Stimulated activated CD8-positive, alpha-beta memory T cell treated with anti-CD3 and anti-CD28 coated beads, Interleukin-7, amount 100 ng/mL, for 1 hour (primary cell): ENCODE measurements around the gene GRIA4.

ENCODE experiments used
- DNase-seq, 2 donors: peaks; one replicate each; pipeline ENCODE4 v3.0.0-alpha.2; 2020; ENCODE audit warnings: low read depth in 2 of 2

The GRIA4 gene

DNA sequence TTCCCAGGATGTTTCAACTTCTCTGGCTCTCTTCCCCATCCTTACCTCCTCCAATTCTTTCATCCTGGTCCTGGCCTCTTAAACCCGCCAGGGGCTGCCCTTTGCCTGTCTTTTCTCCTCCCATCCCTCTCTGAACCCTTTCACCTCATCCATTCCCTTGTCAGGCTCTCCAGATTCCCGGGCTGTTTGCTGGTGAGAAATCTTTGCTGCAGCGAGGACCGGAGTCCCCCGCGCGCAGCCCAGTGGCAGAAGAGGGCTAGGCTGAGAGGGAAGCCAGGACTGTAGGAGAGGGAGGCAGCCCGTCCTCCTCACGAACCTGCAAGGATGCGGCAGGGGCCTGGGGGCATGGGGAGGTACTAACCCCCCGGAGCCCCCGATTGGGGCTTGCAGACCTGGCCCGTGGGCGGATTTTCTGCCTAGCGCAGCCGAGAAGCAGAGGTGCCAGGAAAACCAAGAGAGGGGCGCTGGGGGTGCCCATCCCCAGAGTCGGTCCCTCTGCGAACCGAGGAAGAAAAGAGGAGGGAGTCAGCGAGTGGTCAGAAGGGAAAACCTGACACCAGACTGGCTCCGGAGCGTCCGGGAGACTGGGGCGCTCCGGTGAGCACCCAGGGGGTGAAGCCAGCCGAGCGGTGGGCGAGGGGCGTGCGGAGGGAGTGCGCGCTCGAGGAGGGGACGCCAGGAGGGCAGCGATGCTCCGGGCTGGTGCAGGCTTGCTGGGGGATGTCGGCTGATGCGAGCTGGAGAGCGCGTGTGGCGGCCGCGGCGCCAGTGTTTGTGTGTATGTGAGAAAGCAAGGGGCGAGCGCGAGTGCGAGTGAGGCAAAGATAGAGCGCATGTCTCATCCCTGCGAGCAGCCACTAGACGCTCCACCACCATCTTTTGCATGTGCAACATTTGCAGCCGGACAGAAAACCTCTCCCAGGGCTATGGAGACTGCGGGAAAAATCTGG lies at the start of gene GRIA4:
Gene GRIA4 (plus strand): TSS at position 242 of the 950 bp plus-strand sequence. CDS start 925 bp downstream, outside the sequence.
- DNase-seq, result no peak

DNA sequence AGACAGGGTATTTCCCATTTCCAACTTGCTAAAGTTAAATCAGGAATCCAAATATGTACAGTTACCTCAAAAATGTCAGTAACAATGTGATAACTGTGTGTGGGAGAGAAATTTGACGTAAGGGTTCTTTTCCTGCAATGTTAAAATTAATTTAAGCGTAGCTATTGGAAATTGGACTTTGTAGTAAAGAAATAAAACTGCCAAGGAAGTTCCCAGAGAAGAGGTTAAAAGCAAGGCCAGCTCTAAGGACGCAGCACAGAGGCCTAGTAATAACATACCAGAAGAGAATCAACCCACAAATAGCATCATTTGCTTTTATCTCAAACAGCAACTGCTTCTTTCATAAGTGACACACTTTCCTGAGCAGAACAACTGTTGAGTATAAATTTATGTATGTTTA lies 36.8 kb upstream of the GRIA4 start:
- no peak for DNase-seq

DNA sequence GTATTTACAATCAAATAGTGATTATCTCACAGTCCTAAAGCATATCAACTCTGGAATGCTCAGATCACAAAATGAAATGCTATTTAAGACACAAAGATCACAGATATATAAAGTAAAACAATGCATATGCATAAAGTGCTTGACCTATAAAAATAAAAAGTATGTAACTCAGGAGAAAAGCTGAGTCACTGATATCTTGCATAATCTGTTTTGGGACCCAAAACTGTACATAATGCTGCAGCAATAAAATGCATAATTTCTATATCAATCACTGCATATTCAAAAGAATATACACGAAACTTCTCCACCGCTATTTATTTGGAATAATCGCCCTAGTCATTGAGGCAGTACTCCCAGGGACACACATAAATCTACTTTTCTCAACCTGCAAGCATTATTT lies 34.9 kb upstream of the GRIA4 start:
- no peak for DNase-seq

DNA sequence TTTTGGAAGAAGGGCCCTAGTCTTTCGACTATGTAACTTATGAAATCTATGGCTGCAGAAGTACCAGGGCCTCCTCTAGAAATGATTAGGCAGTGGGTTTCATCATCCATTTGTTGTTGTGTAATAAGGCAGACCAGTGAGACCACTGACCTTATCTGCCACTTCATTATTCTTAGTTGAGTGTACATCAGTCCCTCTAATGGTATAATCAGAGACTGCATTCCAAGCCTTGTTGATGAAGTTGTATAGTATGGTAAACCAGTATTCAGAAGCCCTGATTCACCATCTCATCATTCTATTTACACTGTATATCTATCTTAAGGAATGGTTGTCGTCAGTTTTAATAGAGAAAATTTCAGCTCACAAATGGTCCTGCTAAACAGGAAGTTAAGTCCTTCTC lies 32.2 kb upstream of the GRIA4 start:
- DNase-seq, result no peak

DNA sequence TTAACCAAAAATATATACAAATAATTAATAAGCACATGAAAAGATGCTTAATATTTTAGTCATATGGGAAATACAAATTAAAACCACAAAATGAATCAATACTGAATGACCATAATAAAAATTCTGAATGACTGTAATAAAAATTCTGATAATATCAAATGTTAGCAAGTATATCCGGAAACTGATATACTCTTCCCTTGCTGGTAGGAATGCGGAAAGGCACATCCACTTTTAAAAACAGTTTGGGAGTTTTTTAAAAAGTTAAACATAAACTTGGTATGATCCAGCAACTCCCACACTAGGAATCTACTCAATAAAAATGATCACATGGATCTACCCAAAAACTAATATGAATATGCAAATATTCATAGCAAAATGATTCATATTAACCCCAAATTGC lies 30.8 kb upstream of the GRIA4 start:
- DNase-seq, result no peak

DNA sequence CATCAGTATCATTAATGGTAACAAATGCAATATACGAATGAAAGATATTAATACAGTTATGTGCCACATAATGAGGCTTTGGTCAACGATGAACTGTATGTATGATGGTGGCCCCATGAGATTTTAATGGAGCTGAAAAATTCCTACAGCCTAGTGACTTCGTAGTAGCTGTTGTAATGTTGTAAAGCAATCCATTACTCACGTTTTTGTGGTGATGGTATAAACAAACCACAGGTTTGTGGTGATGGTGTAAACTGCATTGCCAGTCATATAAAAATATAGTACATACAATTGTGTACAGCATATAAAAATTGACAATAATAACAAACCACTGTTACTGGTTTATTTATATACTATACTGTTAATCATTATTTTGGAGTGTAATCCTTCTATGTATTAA lies 27.4 kb upstream of the GRIA4 start:
- no peak for DNase-seq

DNA sequence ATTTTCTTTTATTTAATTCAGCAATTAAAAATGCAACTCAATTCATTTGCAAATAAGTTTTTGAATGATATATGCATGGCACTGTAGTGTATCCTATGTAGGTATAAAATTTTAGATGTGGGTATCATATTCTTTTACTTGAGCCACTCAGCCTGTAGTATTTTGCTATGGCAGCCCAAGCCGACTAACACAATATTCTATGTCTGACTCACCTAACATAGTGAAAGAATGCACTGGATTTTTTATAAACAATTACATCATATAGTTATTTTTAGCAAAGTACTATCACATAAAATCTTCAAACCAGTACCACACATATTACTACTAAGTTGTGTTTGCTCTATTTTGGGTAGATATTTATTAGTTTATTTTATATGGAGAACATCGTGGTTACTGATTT lies 21.9 kb upstream of the GRIA4 start:
- DNase-seq, result no peak

DNA sequence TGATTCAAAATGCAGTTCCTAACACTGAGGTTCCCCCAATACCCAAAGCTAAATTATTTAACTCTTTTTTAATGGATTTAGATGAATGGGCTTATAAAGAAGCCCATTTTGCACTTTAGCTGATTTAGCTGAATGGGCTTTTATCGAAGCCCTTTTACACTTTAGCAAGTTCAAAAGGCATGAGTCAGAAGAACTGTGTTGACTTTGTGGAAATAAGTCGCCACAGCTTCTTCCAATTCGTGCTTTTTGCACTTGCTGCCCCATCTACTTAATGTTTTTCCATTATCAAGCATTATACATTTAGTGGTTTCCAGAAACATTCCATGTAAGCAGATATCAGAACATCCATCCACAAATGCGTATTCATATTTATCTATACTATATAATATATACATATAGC lies 20.5 kb upstream of the GRIA4 start:
- no peak for DNase-seq

DNA sequence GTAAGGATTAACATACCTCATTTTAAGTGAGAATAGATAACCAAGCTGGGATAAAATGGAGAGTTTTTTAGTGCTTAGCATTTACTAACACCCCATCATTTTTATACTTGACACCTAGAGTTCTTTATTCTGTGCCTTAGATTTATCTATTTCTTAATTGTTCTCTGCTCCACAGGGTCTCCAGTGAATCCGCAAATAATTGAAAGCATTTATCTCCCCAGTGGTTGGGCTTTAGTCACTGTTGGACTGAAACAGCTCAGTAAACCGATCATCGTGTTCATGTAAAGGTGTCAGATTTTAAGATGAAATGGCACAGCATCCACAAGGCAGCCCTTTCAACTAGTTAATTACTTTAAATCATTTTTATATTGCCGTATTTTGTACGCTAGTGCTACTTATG lies 17.8 kb upstream of the GRIA4 start:
- DNase-seq, result no peak

DNA sequence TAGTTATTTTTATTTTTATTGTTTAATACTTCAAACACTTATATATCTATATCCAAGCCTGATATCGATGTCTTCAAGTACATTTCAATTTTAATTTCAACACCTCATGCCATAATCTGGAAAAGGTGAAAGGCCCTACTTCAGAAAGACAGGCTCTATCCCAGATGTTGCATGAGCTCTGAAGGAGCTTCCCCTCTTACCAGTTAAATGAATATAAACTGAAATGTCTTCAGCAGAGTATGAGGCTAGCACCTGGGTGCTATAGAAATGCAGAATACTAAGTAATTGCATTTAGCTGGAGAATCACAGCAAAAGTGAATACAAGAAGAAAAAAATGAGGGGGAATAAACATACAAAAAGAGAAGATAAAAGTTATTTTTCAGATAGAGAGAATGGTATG lies 11.5 kb upstream of the GRIA4 start:
- DNase-seq, result no peak

DNA sequence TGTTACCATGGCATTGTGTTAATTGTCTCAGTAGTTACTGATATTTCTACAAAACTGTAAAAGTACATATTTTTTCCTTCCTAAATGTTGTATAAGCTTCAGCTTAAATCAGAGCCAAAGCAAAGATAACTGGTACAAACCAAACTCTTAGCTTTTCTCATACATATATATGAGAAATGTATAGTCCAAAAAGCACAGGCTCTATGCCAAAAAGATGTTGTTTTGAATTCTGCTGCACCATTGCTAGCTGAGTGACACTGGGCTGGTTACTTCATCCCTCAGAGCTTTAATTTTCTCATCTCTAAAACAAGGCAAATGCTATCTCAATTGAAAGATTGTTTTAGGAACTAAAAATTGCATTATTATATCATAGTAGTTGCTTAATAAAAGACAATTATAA lies 6.7 kb upstream of the GRIA4 start:
- no peak for DNase-seq

DNA sequence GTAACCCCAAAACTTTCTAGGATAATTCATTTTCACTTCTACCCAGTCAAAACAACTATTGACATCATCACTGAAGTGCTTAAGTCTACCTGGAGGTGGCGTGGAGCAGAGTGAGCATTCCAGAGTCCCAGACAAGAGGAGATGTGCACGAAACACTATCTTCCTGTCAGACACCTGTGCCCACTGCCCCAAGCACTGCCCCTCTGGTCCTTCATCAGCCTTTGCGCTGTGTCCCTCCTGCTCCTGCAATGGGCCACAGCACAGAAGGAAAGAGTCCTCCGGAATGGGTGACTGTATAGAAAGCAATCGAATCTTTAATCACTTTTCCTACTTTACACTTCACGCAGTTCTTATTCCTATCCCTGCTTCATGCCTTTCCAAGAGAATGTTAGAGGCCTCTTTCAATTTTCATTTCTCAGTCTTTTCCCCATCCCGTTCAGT lies 512 bp upstream of the GRIA4 start:
- no peak for DNase-seq

DNA sequence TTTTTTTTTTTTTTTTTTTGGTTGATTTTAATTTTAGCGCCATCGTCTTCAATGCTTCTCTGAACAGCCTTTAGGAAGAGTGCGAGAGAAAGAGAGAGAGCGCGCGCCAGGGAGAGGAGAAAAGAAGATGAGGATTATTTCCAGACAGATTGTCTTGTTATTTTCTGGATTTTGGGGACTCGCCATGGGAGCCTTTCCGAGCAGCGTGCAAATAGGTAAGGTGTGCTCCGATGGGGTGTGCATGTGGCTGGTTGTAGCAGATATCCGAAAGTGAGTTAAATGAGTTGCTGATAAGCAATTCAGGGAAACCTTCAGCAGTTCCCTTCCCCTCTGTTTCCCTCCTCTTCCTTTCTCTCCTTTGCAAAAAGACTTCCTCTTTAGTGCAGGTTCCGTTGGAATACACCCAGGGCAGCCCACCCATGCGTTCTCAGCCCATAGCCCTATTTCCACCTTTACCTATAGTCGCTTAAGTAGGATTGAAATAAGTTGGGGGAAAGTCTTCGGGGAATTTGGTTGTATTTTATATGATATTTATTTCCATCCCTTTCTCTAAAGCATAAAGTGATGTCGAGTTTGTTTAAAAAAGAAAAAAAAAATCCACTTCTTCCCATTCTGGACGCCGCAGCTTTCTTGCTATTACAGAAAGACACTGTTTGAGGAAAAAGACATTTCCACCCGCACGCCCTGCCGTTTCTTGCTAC lies 1.1 kb downstream of the GRIA4 start:
- no peak for DNase-seq

DNA sequence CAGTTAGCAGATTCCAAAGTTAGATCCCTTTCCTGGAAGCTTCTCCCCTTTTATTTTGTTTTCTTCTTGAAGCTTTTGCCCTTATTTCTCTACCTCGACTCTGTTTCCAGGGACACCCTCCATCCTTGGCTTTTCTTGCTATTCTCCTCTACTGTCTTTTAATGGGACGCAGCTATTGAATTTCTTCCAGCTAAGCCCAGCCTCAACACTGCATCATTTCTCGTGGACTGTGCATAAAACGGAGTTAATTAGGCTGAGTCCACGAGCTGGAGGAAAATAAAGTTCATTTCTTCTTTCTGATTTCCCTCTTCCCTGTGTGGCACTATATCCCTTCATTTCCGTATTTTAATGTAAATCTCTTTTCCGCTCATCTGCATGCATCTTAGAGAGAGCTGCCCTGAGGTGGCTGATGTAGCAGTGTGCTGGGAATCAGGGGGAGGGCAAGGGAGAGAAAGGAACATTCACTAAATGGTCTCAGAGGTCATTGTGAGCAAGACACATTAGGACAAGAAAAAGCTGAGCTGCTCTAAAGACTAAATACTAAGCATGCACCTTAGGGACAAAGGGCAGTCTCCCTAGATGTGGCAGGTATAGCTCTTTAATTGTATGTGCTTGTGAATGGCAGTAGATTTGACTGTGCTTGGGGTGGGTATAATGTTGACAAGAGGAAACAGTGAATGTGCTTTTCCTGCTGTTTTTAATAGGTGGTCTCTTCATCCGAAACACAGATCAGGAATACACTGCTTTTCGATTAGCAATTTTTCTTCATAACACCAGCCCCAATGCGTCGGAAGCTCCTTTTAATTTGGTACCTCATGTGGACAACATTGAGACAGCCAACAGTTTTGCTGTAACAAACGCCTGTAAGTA lies 1.9 kb downstream of the GRIA4 start:
- DNase-seq, result no peak

DNA sequence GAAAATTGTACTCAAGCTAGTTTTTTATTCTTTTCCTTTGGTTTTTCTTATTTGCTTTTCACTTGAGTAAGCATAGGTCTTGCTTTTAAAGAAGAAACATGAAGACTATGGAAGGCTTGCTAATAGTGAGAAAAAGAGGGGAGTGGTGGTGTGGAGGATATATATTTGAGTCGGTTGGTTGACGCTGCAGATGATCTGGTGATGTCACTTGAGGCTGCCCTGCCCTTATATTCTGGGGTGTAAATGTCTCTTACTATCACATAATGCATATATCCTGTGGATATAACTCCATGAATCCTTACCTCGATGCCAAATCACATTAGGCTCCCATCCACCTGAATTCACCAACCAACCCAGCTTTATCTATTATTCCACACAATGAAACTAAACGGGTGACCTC lies 2.9 kb downstream of the GRIA4 start:
- DNase-seq, result no peak

DNA sequence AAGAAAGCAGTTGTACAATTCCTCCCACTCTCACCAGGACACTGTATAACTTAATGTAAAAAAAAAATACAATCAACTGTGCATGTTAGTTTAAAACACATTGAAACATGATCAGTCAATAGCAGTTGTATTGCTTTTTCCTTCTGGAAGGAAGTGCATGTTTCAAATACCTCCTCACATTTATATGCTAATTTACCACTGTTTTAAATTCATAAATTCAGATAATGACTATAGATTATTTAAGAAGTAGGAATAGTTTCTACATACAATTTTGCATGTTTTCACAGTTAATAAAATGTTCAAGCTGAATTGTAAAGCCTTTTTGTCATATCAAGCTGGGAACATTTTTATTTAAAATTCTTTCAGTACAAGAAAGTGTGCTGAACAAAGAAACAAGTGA lies 3.3 kb downstream of the GRIA4 start:
- DNase-seq, result no peak

DNA sequence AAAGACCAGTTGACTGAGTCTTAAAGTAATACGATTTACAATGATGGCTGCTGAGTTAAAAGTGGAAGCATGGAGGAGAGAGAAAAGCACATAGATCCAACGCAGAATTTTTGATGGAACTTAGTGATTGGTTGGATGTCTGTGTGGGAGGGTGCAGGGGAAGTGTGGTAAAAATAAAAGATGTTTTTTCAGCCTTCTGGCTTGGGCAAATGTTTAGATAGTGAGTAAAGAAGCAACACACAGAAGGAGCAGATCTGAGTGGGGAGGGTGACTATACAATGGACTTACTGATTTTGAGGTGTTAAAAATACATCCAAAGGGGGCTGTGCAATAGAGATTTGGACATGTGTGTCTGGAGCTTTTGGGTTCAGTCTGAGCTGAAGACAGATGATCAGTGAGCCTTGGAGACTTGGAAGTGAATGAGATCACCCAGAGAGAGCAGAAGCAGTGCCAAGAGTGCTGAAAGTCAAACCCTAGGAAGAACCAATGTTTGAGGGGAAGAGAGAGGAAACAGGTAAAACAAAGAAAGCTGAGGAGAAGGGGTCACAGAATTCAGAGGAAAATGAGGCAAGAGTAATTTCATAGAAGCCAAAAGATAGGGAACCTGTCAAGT lies 8.6 kb downstream of the GRIA4 start:
- no peak for DNase-seq

DNA sequence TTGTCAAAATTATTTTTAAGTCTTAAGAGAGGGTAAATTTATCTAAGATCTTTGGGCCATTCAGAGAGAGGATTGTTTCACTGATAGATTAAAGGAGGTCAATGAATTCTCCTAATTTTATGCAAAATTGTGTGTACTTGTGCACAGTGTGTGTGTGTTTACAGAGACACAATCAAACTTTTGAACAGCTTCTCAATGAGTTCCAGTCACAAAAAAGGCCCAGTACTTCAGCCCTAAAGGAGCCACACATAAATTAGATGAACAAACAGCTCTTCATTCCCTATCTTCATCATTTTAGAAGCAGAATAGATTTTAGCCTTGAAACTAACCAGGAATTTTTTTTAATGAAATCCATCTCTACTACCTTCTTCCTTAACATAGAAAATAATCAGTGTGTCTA lies 9.7 kb downstream of the GRIA4 start:
- DNase-seq, result no peak

DNA sequence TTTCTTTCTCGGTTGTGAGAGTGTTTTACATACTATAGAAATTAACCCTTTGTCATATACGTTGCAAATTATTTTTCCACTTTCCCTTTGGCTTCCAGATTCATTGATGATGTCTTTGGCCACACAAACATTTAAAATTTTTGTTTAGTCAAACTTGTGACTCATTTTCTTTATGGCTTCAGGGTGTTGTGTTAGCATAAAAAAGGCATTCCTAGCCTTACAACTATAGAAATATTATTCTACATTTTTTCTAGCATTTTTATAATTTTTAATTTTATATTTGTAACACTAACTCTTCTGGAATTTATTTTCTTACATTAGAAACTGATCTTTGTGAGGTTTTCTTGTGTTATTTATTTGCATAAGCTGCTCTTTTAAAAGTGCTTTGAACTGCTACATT lies 12.1 kb downstream of the GRIA4 start:
- DNase-seq, result no peak

DNA sequence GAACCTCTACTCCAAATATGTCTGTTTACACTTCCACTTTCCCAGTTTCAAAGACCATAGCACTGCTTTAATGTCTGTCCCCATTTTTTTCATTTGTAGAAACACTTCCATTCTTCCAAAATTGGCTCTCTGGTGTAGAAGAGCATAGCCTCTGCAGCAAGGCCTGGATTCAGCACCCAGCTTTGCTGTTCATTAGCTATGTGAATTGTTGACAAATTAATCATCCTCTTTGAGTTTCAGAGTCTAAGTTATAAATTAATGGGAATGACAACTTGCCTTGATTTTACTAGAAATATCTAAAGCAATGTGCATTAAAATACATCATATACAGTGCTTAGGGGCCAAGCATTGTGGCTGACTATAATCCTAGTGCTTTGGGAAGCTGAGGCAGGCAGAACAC lies 22.4 kb downstream of the GRIA4 start:
- DNase-seq, result no peak

DNA sequence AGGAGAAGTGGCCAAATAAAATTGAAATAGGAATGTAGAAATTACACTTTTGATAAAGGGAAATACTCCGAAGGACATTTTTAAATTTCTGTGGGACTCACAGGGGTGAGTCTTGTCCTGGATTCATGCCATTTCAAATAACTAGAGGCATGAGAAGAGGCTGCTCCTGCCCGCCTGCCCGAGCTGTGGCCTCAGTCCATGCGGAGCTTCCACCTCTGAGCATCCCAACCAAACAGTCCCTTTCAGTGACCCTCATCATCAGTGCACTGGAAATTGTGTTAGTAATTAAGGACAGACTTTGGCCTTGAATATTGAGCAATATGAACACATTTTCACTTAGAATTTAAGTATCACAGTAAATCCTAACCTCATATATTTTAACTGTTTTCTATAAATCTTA lies 25.6 kb downstream of the GRIA4 start:
- no peak for DNase-seq

DNA sequence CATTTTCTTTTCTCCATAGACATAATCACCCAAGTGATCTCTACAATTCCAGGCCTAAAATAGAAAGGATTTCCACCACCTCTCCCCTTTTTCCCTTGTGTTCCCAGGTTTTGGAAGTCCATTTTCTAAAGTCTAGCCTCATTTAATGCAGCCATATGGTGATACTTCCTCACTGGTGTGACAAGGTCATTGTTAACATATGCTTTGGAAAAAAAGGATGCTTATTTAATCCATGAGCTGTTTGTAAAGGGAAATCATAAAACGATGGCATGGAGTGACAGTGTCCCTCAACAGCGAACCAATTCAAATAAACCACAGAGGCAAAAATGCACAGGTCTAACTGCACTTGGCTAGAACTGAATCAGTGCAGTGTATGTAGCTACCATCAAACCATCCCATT lies 26.6 kb downstream of the GRIA4 start:
- no peak for DNase-seq
